Esophagus muscularis mucosa (tissue), 4 donors: ENCODE measurements around the gene ZDHHC8. TPM values are rescaled to one million over a fixed set of nuclear protein-coding genes. Genes with fewer than 3 reads are reported as not detected.

Experiments used
- DNase-seq: peaks from one replicate; pipeline ENCODE4 v3.0.0-alpha.2; 2017; ENCODE audit errors: extremely low spot score
- H3K27ac ChIP-seq, 4 donors: fragments of 200-600 bp; sonication (generic); replicated peaks in 1 of 4; 1 replicate in 3 of 4; 2 replicates in 1 of 4; pipeline ENCODE4 v1.5.1; 2016 to 2019; ENCODE audit warnings: mild to moderate bottlenecking in 1 of 4
- H3K27me3 ChIP-seq, 4 donors: fragments of 200-600 bp; sonication (generic); one replicate each; pipeline versions ENCODE4 v1.5.1 to v1.6.0; 2016 to 2019
- H3K36me3 ChIP-seq, 4 donors: fragments of 200-600 bp; sonication (generic); one replicate each; pipeline ENCODE4 v1.5.1; 2016 to 2019
- H3K4me1 ChIP-seq, 4 donors: fragments of 200-600 bp; sonication (generic); one replicate each; pipeline ENCODE4 v1.5.1; 2016 to 2019
- H3K4me3 ChIP-seq, 4 donors: fragments of 200-600 bp; sonication (generic); 1 replicate in 2 of 4; 2 replicates in 2 of 4; pipeline ENCODE4 v1.5.1; 2016 to 2019; ENCODE audit warnings: mild to moderate bottlenecking in 4 of 4, moderate library complexity in 1 of 4
- H3K9me3 ChIP-seq, 4 donors: fragments of 200-600 bp; sonication (generic); 1 replicate in 3 of 4; 2 replicates in 1 of 4; pipeline ENCODE4 v1.5.1; 2016 to 2019
- CTCF ChIP-seq, 3 experiments: fragments of 200-600 bp in 2 of 3; fragments of 450-650 bp in 1 of 3; sonication (generic) in 2 of 3; IDR thresholded peaks; one replicate each; pipeline ENCODE4 v1.5.1; 2017 to 2019; ENCODE audit warnings: antibody characterized with exemption in 3 of 3, mild to moderate bottlenecking in 2 of 3, moderate library complexity in 1 of 3
- EP300 ChIP-seq: sonication (generic); formaldehyde crosslinking; IDR thresholded peaks from one replicate; pipeline ENCODE4 v1.6.1; 2017; ENCODE audit warnings: antibody characterized with exemption
- POLR2A ChIP-seq: fragments of 450-650 bp; IDR thresholded peaks from one replicate; pipeline ENCODE4 v1.6.1; 2017; ENCODE audit warnings: antibody characterized with exemption, moderate library complexity, mild to moderate bottlenecking, low read depth
- POLR2AphosphoS5 ChIP-seq, 2 donors: sonication (generic); formaldehyde crosslinking; IDR thresholded peaks; one replicate each; pipeline ENCODE4 v1.6.1; 2017; ENCODE audit warnings: antibody characterized with exemption in 2 of 2
- WGBS: methylation state at CpG from one replicate; pipeline ENCODE4 v1.1.5; 2018; 5-methylcytosine and 5-hydroxymethylcytosine counted together
- intact Hi-C: fragments of 100-400 bp; cut with DNase I; formaldehyde crosslinking; loops from one replicate; pipeline ENCODE4 v1.15.1; 2023
- total RNA-seq, 4 donors: library from RNA; depleted of rRNA; stranded (reverse); fragments of >200 nt; gene quantifications; one replicate each; pipeline versions ENCODE4 v1.1.0 to v1.2.1, GENCODE V29; 2016

Gene ZDHHC8
- total RNA-seq, 4 donors from 2014 or later, result 11.8 to 33.2 (median 23.8) TPM

DNA sequence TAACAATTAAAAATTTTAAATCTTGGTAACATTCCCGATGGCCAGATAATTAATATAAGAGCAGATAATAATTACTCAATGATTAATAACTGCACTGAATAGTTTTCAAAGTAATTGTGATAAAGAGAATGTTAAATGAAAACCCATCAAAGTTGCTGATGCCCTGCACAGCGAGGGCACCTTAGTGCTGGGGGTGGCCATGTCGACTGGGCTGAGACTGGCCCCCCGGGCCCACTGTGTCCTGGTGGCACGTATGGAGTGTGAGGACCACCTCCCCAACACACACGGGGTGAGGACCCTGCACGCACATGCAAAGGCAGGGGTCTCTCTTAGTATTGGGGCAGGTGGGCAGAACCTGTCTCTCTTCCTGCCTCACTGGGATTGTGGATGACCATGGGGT is 34.3 kb downstream of the ZDHHC8 start:
- intact Hi-C loops, result no loop called here

DNA sequence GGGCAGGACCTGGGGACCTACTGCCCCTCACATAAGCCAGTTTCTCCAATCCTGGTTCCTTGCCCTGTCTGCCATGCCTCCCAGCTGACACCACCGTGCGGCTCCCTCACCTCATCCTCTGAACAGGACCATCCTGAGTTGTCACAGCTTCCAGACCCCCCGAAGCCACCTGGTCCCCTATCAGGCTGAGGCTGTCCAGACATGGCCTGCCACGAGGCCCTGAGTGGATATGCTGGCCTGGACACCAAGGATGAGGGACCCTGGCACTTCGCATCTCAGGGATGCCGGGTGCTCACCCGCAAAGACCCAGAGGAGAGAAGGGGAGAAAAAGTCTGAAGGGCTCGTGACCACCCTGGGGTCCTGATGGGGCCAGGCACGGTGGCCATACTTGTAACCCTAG is 35.1 kb downstream of the ZDHHC8 start:
- no peak for DNase-seq
- Histone ChIP-seq H3K27ac (no peak overlapping the region), H3K4me3 (no peak overlapping the region), H3K4me1 (no peaks in the 10 kb centered on the region), H3K27me3 (peaks cover 0 to 6% (median 0%) of the 10 kb centered on the region in 4 donors), H3K36me3 (no peaks in the 10 kb centered on the region), H3K9me3 (no peaks in the 10 kb centered on the region)
- no peak for TF ChIP-seq CTCF (IDR thresholded peaks at IDR 0.05)
- TF ChIP-seq POLR2AphosphoS5 (IDR thresholded peaks at IDR 0.05), result no peak
- no peak for TF ChIP-seq EP300
- TF ChIP-seq POLR2A, result no peak
- 95% methylated on average over 7 of the region's 9 CpGs for WGBS
- intact Hi-C loops, result no loop called here

More for the DNA sequence above, 34.3 kb downstream of the ZDHHC8 start:
- H3K4me1 ChIP-seq, result no peaks in the 10 kb centered on the region
- peaks cover 0 to 6% (median 0%) of the 10 kb centered on the region in 4 donors for H3K27me3 ChIP-seq
- no peak overlapping the region for H3K27ac ChIP-seq
- no peak for TF ChIP-seq POLR2AphosphoS5 (IDR thresholded peaks at IDR 0.05)
- no peak for TF ChIP-seq CTCF (IDR thresholded peaks at IDR 0.05)
- no peak for TF ChIP-seq POLR2A
- TF ChIP-seq EP300, result no peak
- no peaks in the 10 kb centered on the region for H3K9me3 ChIP-seq
- DNase-seq, result no peak
- WGBS, result 75% methylated on average over 6 of the region's 7 CpGs
- no peak overlapping the region for H3K4me3 ChIP-seq
- H3K36me3 ChIP-seq, result no peaks in the 10 kb centered on the region

DNA sequence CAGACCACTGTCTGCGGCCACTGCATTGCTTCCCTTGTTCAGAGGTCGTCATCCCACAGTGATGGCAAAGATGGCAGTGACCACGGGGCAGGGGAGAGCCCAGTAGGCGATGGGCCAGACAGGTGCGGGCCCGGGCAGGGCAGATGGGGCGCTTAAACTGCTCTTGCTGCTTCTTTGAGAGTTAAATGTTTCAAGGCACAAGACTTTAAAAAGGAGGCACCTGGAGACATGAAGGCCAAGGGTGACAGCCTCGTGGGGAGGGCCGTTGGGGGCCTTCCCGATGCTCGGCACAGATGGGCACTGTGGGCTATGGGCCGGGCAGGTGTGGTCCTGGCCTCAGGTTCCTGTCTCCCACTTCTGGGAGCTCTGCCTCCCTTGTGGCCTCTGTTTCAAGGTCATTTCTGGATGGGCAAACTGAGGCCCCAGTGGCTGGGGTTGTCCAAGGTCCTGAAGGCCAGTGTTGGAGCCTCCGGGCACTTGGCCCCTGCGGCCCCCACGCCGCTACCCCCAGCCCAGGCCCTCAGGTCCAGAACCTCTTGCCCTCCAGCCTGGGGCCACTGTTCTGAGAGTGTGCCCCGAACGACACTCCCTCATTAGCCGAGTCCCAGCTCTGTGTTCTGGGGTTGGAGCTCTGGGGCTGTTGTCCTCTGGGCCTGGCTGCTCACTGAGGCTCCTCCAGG is 36.2 kb downstream of the ZDHHC8 start:
- H3K9me3 ChIP-seq, result no peaks in the 10 kb centered on the region
- no peak for DNase-seq
- 93% methylated on average over 9 of the region's 19 CpGs for WGBS
- no peak overlapping the region for H3K4me3 ChIP-seq
- peaks cover 0 to 6% (median 0%) of the 10 kb centered on the region in 4 donors for H3K27me3 ChIP-seq
- H3K4me1 ChIP-seq, result no peaks in the 10 kb centered on the region
- TF ChIP-seq POLR2AphosphoS5 (IDR thresholded peaks at IDR 0.05) (no peak), CTCF (IDR thresholded peaks at IDR 0.05) (no peak), EP300 (no peak), POLR2A (no peak)
- intact Hi-C loops, result no loop called here
- H3K27ac ChIP-seq, result no peak overlapping the region
- H3K36me3 ChIP-seq, result no peaks in the 10 kb centered on the region

DNA sequence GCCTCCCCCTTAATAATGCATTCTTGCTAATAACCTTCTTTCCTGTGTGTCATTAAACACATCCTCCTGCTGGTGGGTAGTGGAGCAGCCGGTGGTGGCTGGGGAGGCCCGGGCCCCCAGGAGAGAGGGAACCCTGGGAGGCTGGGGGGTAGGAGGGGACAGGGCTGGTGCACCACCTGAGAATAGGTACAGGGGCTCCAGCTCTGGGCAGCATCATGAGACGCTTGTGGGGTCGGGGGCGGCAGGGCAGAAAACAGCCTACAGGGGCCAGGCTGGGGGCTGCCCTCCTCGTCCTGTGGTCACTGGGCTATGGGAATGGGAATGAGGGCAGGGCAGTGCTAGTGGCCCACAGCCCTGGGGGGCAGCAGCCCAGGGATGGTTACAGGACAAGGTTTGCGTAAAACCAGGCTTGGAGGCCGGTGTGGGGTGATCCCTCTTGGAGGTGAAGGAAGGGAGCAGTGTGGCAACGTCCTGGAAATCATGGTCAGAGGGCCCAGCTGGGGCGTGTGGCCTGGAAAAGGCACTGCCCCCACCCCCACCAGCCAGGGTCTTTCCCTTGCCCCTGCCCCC is 37.7 kb downstream of the ZDHHC8 start:
- DNase-seq, result no peak
- no peaks in the 10 kb centered on the region for H3K4me1 ChIP-seq
- peaks cover 0 to 6% (median 0%) of the 10 kb centered on the region in 4 donors for H3K27me3 ChIP-seq
- H3K27ac ChIP-seq, result no peak overlapping the region
- H3K4me3 ChIP-seq, result no peak overlapping the region
- no peak for TF ChIP-seq EP300
- no peak for TF ChIP-seq POLR2A
- TF ChIP-seq CTCF (IDR thresholded peaks at IDR 0.05), result no peak
- TF ChIP-seq POLR2AphosphoS5 (IDR thresholded peaks at IDR 0.05), result no peak
- no peaks in the 10 kb centered on the region for H3K9me3 ChIP-seq
- intact Hi-C loops, result no loop called here
- H3K36me3 ChIP-seq, result no peaks in the 10 kb centered on the region
- WGBS, result 69% methylated on average over 10 of the region's 10 CpGs
